ENCODE data around the gene SPRY4. TPM values are rescaled to one million over a fixed set of nuclear protein-coding genes. Genes with fewer than 3 reads are reported as not detected.

Gene SPRY4, protein sequence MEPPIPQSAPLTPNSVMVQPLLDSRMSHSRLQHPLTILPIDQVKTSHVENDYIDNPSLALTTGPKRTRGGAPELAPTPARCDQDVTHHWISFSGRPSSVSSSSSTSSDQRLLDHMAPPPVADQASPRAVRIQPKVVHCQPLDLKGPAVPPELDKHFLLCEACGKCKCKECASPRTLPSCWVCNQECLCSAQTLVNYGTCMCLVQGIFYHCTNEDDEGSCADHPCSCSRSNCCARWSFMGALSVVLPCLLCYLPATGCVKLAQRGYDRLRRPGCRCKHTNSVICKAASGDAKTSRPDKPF
- total RNA-seq (ENCODE audit: low replicate concordance), result 2.6 and 10.7 TPM in 2 replicates

DNA sequence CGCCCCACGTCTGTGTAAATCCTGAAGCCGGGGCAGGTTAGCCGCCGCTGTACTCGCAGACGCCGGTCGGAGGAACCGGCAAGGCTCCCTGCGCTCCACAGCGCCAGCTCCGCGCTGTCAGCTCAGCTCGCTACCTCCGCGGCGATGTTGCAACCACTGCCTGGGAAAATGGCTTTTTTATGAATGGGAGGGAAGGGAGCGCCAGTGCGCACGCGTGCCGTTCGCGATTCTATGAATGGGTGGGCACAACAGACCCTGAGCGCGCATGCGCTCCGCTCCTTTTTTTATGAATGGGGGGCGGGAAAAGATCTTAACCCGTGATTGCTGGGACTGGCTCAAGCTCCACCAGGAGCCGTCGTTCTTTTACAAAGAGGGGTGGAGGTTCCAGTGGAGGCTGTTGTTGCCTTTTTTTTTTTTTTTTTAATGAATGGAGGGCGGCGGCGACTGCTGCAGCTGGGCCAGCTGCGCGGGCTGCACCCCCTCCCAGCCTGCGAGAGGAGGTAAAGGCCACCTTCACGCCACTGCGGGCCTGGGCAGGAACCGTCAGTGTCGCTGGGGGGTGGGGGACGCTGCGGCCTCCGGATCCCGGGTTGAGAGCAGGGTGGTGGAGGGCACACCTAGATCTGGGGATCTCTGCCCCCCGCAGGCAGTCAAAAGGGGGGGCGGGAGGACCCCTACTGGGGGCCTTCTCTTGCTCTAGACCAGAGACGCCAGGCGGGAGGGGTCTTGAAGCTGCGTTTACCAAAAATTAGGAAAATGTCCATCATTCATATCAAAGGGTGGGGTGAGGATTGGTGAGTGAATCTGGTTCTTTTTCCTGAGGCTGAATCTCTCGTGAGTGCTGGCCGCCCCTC, at the start of gene SPRY4:
Gene SPRY4 (minus strand): TSS at position 151 of the 854 bp plus-strand sequence. CDS start 9,913 bp downstream, outside the sequence.

Other genes starting within 250 kb of the SPRY4 start
- gene NDFIP1, start 216.2 kb downstream of the SPRY4 start, total RNA-seq (ENCODE audit: low replicate concordance), result 24.5 and 46.2 TPM in 2 replicates

All from smooth muscle cell of the coronary artery (primary cell).